ENCODE results near the gene ARHGEF7.
"Not testable (repeated sequence)": the region's sequence is repeated elsewhere in the genome, so short reads cannot be mapped to it uniquely, and the experiment has no call there.

Gene ARHGEF7

GRCh38 chr13:111079375-111079774, 35.7 kb upstream of the ARHGEF7 start:
- Histone ChIP-seq H4K20me1 (ENCODE audit: insufficient read depth, low read length) (no peaks in the 10 kb centered on the region), H3K27me3 (ENCODE audit: low read depth, low read length) (no peaks in the 10 kb centered on the region), H3K4me1 (ENCODE audit: low read length) (no peaks in the 10 kb centered on the region), H3K27ac (ENCODE audit: low read length) (no peak overlapping the region), H3K79me2 (ENCODE audit: low read length) (no peaks in the 10 kb centered on the region), H3K4me2 (ENCODE audit: low read length) (no peak overlapping the region), H2AFZ (ENCODE audit: low read depth, low read length) (no peak overlapping the region), H3K9me3 (ENCODE audit: insufficient read depth, low read length) (0 out of 2 replicates have a peak, but pooled peaks cover 14% of the 10 kb centered on the region), H3K9ac (ENCODE audit: low read length) (no peak overlapping the region), H3K4me3 (ENCODE audit: low read length) (no peak overlapping the region), H3K36me3 (replicated peaks; ENCODE audit: low read depth, low read length) (no peaks in the 10 kb centered on the region)
- TF ChIP-seq EZH2phosphoT487 (IDR thresholded peaks at IDR 0.05; ENCODE audit: low read depth) (no peak), CTCF (IDR thresholded peaks at IDR 0.05; ENCODE audit: low read depth, low read length) (no peak)

GRCh38 chr13:111080642-111081041, 34.5 kb upstream of the ARHGEF7 start:
- no peak overlapping the region for H3K27ac ChIP-seq (ENCODE audit: low read length)
- no peaks in the 10 kb centered on the region for H4K20me1 ChIP-seq (ENCODE audit: insufficient read depth, low read length)
- no peaks in the 10 kb centered on the region for H3K79me2 ChIP-seq (ENCODE audit: low read length)
- H2AFZ ChIP-seq (ENCODE audit: low read depth, low read length): no peak overlapping the region
- H3K9me3 ChIP-seq (ENCODE audit: insufficient read depth, low read length): 0 out of 2 replicates have a peak, but pooled peaks cover 3% of the 10 kb centered on the region
- no peak overlapping the region for H3K4me3 ChIP-seq (ENCODE audit: low read length)
- TF ChIP-seq CTCF (IDR thresholded peaks at IDR 0.05; ENCODE audit: low read depth, low read length) (no peak), EZH2phosphoT487 (IDR thresholded peaks at IDR 0.05; ENCODE audit: low read depth) (no peak)
- no peaks in the 10 kb centered on the region for H3K27me3 ChIP-seq (ENCODE audit: low read depth, low read length)
- no peaks in the 10 kb centered on the region for H3K36me3 ChIP-seq (replicated peaks; ENCODE audit: low read depth, low read length)
- no peaks in the 10 kb centered on the region for H3K4me1 ChIP-seq (ENCODE audit: low read length)
- no peak overlapping the region for H3K9ac ChIP-seq (ENCODE audit: low read length)
- H3K4me2 ChIP-seq (ENCODE audit: low read length): no peak overlapping the region

GRCh38 chr13:111082240-111082639, 32.9 kb upstream of the ARHGEF7 start:
- H2AFZ ChIP-seq (ENCODE audit: low read depth, low read length): no peak overlapping the region
- no peaks in the 10 kb centered on the region for H3K4me1 ChIP-seq (ENCODE audit: low read length)
- H3K9me3 ChIP-seq (ENCODE audit: insufficient read depth, low read length): no peaks in the 10 kb centered on the region
- no peaks in the 10 kb centered on the region for H3K79me2 ChIP-seq (ENCODE audit: low read length)
- no peaks in the 10 kb centered on the region for H3K27me3 ChIP-seq (ENCODE audit: low read depth, low read length)
- TF ChIP-seq EZH2phosphoT487 (IDR thresholded peaks at IDR 0.05; ENCODE audit: low read depth): no peak
- TF ChIP-seq CTCF (IDR thresholded peaks at IDR 0.05; ENCODE audit: low read depth, low read length): no peak
- no peak overlapping the region for H3K4me2 ChIP-seq (ENCODE audit: low read length)
- H3K36me3 ChIP-seq (replicated peaks; ENCODE audit: low read depth, low read length): no peaks in the 10 kb centered on the region
- H3K27ac ChIP-seq (ENCODE audit: low read length): no peak overlapping the region
- no peaks in the 10 kb centered on the region for H4K20me1 ChIP-seq (ENCODE audit: insufficient read depth, low read length)
- H3K9ac ChIP-seq (ENCODE audit: low read length): no peak overlapping the region
- no peak overlapping the region for H3K4me3 ChIP-seq (ENCODE audit: low read length)

GRCh38 chr13:111082769-111083168, 32.3 kb upstream of the ARHGEF7 start:
- not testable (repeated sequence) for H3K4me3 ChIP-seq (ENCODE audit: low read length); H3K27ac ChIP-seq (ENCODE audit: low read length); H2AFZ ChIP-seq (ENCODE audit: low read depth, low read length); H3K9me3 ChIP-seq (ENCODE audit: insufficient read depth, low read length); H3K4me1 ChIP-seq (ENCODE audit: low read length); H3K27me3 ChIP-seq (ENCODE audit: low read depth, low read length); H3K79me2 ChIP-seq (ENCODE audit: low read length); H4K20me1 ChIP-seq (ENCODE audit: insufficient read depth, low read length); H3K36me3 ChIP-seq (replicated peaks; ENCODE audit: low read depth, low read length); H3K9ac ChIP-seq (ENCODE audit: low read length); H3K4me2 ChIP-seq (ENCODE audit: low read length)

- not testable (repeated sequence) for H3K9ac ChIP-seq (ENCODE audit: low read length); H3K4me3 ChIP-seq (ENCODE audit: low read length); H3K4me1 ChIP-seq (ENCODE audit: low read length); H2AFZ ChIP-seq (ENCODE audit: low read depth, low read length); H3K27ac ChIP-seq (ENCODE audit: low read length); H3K36me3 ChIP-seq (replicated peaks; ENCODE audit: low read depth, low read length); H3K79me2 ChIP-seq (ENCODE audit: low read length); H4K20me1 ChIP-seq (ENCODE audit: insufficient read depth, low read length); H3K4me2 ChIP-seq (ENCODE audit: low read length); H3K9me3 ChIP-seq (ENCODE audit: insufficient read depth, low read length); H3K27me3 ChIP-seq (ENCODE audit: low read depth, low read length)
Measured at GRCh38 chr13:111083693-111084092, 31.4 kb upstream of the ARHGEF7 start.

Measured in OCI-LY3 (cell line).